ENCODE results near the gene CNNM3. TPM values are rescaled to one million over a fixed set of nuclear protein-coding genes. Genes with fewer than 3 reads are reported as not detected.
A peak's percentile ranks its signal among the peaks of the same experiment; 100 is the strongest.

The CNNM3 gene
- polyA plus RNA-seq, 6 donors from 2014 or later = 4.3 to 16.3 (median 6.1) TPM

- Mint-ChIP-seq H3K36me3 (no peaks in the 10 kb centered on the region), H3K27ac (peak overlapping the region in 1 of 6 donors; percentile 23), H3K4me1 (peaks cover 11 to 31% (median 29%) of the 10 kb centered on the region in 3 donors)
Observed at GRCh38 chr2:96868555-96869280, 52.6 kb downstream of the CNNM3 start.

GRCh38 chr2:96869281-96869821 is 53.3 kb downstream of the CNNM3 start:
- Mint-ChIP-seq H3K36me3 (no peaks in the 10 kb centered on the region), H3K4me1 (peaks cover 14 to 37% (median 33%) of the 10 kb centered on the region in 3 donors), H3K27me3 (peaks cover 22 to 51% (median 35%) of the 10 kb centered on the region in 3 donors), H3K27ac (no peak overlapping the region), H3K4me3 (peak overlapping the region in 3 of 8 donors; percentile 15 to 81 (median 81)), H3K9me3 (no peaks in the 10 kb centered on the region)
- ATAC-seq (ENCODE audit: low read depth in 2 of 2) = no peak
- no peak for DNase-seq

More at GRCh38 chr2:96868555-96869280, 52.6 kb downstream of the CNNM3 start:
- no peak for DNase-seq
- Mint-ChIP-seq H3K4me3 (peak overlapping the region in 7 of 8 donors; percentile 77 to 88 (median 81)), H3K9me3 (no peaks in the 10 kb centered on the region), H3K27me3 (peaks cover 19 to 52% (median 35%) of the 10 kb centered on the region in 3 donors)
- ATAC-seq (ENCODE audit: low read depth in 2 of 2) = peak; percentile 29 to 42

DNA sequence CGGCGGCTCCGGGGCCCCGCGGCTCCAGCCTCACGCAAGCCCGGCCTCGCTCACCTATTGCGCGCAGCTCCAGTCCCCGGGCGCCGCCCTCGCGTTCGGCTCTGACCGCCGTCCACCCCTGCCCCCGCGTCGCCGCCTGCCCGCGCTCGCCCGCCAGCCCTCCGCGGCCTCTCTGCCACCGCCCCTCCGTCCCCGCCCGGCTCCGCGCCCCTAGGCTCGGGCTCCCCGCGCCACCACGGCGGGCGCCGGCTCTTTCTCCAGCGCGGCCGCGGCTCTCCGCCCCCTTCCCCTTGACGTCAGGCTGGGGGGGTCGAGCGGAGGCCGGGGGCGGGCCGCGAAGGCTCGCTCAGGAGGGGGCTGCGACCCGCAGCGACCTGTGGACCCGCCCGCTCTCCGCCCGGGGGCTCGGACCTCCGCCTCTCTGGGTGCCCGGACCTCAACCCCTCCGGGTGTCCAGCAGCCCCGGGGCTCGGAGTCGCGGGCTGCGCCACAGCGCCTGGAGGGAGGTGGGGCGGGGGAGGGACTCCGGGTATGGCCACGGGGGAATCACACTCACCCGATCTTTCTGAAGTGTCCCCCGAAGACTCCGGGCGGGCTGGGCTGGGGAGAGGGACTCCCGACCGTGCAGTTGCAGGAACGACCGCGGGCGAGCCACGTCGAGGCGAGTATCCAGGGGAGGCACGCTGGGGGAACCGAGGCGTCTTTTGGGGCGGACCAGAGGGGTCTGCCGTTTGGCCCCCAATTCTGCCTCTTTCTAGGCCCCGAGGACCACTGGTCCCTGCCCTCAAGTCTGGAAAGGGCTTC is 54.0 kb downstream of the CNNM3 start, which contains the start of gene SEMA4C:
Gene SEMA4C (minus strand): TSS at position 259 of the 804 bp plus-strand sequence. CDS start 2,194 bp downstream, outside the sequence.
- Mint-ChIP-seq H3K4me1 (peaks cover 21 to 43% (median 40%) of the 10 kb centered on the region in 3 donors), H3K27me3 (peaks cover 24 to 44% (median 35%) of the 10 kb centered on the region in 3 donors), H3K4me3 (peak within 1 kb of the TSS; percentile 78 to 90 (median 86)), H3K9me3 (no peaks in the 10 kb centered on the region), H3K27ac (peak within 1 kb of the TSS in 3 of 6 donors; percentile 18 to 78 (median 52)), H3K36me3 (no peaks in the 10 kb centered on the region)
- peak; percentile 47 for DNase-seq
- peak; percentile 22 to 27 for ATAC-seq (ENCODE audit: low read depth in 2 of 2)

DNA sequence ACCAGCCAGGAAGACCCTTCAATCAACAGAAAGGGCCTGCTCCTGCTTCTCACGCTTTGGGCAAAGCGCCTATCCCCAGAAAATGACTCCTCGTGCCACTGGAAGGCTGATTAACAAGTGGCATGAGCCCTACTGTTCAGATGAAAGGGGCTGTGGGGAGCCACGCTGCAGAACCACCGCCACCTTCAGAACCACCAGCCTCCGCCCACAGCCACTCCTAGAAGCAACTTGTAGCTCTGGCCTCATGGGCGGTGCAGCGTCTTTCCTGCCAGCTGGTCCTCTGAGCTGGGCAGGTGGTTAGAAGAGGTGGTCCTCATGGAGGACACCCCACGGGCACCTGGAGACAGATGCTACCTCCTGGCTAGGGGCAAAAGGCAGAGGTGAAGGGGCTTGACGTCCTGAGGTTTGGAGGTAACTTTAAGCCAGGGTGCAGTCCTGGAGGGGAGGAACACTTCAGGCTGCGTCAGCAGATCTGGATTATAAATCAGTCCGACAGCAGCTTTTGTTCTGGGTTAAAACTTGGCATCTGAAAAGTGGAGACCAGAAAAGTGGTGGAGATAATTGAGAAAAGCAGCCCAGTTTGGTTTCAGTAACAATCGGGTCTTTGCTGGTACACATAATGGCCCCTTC is 54.7 kb downstream of the CNNM3 start:
- Mint-ChIP-seq H3K9me3 (no peaks in the 10 kb centered on the region), H3K4me1 (peaks cover 24 to 51% (median 47%) of the 10 kb centered on the region in 3 donors), H3K4me3 (peak overlapping the region; percentile 77 to 90 (median 86)), H3K27me3 (peaks cover 24 to 44% (median 29%) of the 10 kb centered on the region in 3 donors), H3K27ac (peak overlapping the region in 3 of 6 donors; percentile 18 to 78 (median 52)), H3K36me3 (no peaks in the 10 kb centered on the region)
- no peak for DNase-seq
- ATAC-seq (ENCODE audit: low read depth in 2 of 2) = no peak

DNA sequence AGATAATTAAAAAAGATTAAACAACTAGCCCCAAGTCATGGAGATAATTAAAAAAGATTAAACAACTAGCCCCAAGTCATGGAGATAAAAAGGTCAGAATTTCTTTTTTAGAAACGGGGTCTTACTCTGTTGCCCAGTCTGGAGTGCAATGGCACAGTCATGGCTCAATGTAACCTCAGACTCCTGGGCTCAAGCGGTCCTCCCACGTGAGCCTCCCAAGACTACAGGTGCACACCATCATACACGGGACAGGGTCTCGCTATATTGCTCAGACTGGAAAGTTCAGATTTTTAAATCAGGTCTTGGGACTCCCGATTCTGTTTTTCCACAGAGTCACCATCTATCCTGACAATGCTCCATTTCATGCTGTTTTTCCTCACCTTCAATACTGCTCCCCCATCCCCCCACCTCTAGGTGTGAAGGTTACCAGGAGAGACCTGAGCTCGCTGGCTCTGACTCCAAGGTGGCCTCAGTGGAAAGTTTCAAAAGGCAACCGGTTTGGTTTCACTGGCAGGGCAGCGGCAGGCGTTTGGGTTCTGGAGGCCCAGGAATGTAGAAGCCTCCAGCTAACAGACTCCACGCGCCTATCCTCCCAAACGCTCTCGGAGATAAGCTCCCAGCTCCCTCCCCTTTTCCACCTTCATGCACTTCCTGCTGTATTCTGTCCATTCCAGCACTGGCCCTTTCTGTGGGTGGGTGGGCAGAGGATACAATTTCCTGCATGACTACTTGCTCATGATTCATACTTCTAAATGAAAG is 56.7 kb downstream of the CNNM3 start:
- ATAC-seq (ENCODE audit: low read depth in 2 of 2) (no peak), DNase-seq (no peak)
- Mint-ChIP-seq H3K4me1 (peaks cover 21 to 41% (median 33%) of the 10 kb centered on the region in 3 donors), H3K27ac (peak overlapping the region in 1 of 6 donors; percentile 66), H3K9me3 (no peaks in the 10 kb centered on the region), H3K4me3 (peak overlapping the region in 2 of 8 donors; percentile 6 to 61), H3K36me3 (no peaks in the 10 kb centered on the region), H3K27me3 (peaks cover 12 to 36% (median 21%) of the 10 kb centered on the region in 3 donors)

GRCh38 chr2:96873651-96874096 is 57.6 kb downstream of the CNNM3 start:
- DNase-seq (no peak), ATAC-seq (ENCODE audit: low read depth in 2 of 2) (no peak)
- Mint-ChIP-seq H3K4me1 (peaks cover 17 to 36% (median 27%) of the 10 kb centered on the region in 3 donors), H3K27me3 (peaks cover 8 to 39% (median 16%) of the 10 kb centered on the region in 3 donors), H3K27ac (peak overlapping the region in 4 of 6 donors; percentile 21 to 98 (median 82)), H3K4me3 (no peak overlapping the region), H3K9me3 (no peaks in the 10 kb centered on the region), H3K36me3 (no peaks in the 10 kb centered on the region)

- Mint-ChIP-seq H3K4me1 (peaks cover 17 to 36% (median 27%) of the 10 kb centered on the region in 3 donors), H3K4me3 (peak overlapping the region in 7 of 8 donors; percentile 4 to 74 (median 50)), H3K27ac (peak overlapping the region; percentile 39 to 98 (median 92)), H3K9me3 (no peaks in the 10 kb centered on the region), H3K36me3 (no peaks in the 10 kb centered on the region), H3K27me3 (peaks cover 8 to 43% (median 16%) of the 10 kb centered on the region in 3 donors)
- peak; percentile 51 for DNase-seq
- peak; percentile 75 to 77 for ATAC-seq (ENCODE audit: low read depth in 2 of 2)
Observed at GRCh38 chr2:96874198-96874831, 58.2 kb downstream of the CNNM3 start.

GRCh38 chr2:96875498-96876268 is 59.6 kb downstream of the CNNM3 start:
- Mint-ChIP-seq H3K27ac (peak overlapping the region in 5 of 6 donors; percentile 34 to 92 (median 85)), H3K36me3 (no peaks in the 10 kb centered on the region), H3K4me3 (peak overlapping the region in 1 of 8 donors; percentile 50), H3K27me3 (peaks cover 13 to 49% (median 13%) of the 10 kb centered on the region in 3 donors), H3K4me1 (peaks cover 14 to 31% (median 22%) of the 10 kb centered on the region in 3 donors), H3K9me3 (no peaks in the 10 kb centered on the region)
- ATAC-seq (ENCODE audit: low read depth in 2 of 2) (no peak), DNase-seq (no peak)

DNA sequence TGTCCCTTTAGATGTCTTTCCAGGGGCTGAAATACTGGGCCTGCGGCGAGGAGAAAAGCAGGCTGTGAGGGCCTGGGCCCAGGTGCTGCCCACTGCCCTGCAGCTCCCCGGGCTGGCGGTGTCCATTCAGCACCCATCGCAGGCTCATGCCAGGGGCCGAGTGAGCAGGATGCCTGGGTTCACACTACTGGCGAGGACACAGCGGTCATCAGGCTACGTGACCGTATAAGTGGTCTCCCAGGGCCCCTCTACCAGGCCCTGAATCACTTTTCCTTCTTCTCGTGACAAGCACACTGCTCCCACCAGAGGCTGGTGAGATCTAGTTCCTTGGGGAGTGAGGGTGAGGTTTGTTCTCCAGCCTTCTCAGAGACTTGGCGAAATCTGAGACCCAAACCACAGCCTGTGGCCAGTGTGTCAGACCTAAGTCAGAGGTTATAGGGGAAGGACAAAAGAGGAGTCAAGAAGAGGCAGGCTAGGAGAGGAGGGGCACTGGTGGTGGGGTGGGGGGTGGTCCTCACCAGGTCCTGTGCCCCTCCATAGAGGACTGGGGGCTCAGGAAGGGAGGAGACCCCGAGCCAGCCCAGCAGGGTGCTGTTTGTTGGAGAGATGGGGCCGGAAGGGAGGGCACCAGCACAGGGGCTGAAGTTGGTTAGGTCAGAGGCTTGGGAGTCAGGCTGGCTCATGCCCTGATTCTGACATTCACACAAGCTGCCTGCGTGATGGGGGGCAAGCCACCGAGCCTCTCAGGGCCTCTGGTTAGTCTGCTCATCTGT is 60.4 kb downstream of the CNNM3 start:
- Mint-ChIP-seq H3K36me3 (no peaks in the 10 kb centered on the region), H3K4me1 (peaks cover 13 to 27% (median 19%) of the 10 kb centered on the region in 3 donors), H3K9me3 (no peaks in the 10 kb centered on the region), H3K27me3 (peaks cover 5 to 50% (median 9%) of the 10 kb centered on the region in 3 donors), H3K27ac (peak overlapping the region in 1 of 6 donors; percentile 67), H3K4me3 (no peak overlapping the region)
- DNase-seq (no peak), ATAC-seq (ENCODE audit: low read depth in 2 of 2) (no peak)

DNA sequence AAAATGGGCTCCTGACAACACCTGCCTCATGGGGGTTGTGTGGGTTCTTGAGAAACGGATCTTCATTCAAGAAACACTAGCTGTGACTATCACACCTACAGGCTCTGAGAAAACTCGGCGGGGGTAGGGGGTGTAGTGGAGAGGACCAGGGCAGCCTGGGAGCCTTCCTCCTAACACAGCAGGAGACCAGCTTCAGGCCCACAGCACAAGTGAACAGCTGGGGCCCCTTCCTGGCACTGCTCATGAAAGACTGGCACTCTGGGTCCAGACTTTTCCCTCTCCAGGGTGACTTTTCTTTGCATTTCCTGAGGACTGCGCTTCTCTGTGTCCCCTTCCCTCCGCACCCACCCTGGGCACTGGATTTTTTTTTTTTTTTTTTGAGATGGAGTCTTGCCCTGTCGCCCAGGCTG is 61.0 kb downstream of the CNNM3 start:
- no peak overlapping the region for H3K4me3 Mint-ChIP-seq
- ATAC-seq (ENCODE audit: low read depth in 2 of 2) (no peak), DNase-seq (no peak)
- H3K27ac Mint-ChIP-seq = no peak overlapping the region
- H3K4me1 Mint-ChIP-seq = peaks cover 13 to 27% (median 19%) of the 10 kb centered on the region in 3 donors
- H3K9me3 Mint-ChIP-seq = no peaks in the 10 kb centered on the region
- no peaks in the 10 kb centered on the region for H3K36me3 Mint-ChIP-seq
- H3K27me3 Mint-ChIP-seq = peaks cover 5 to 50% (median 9%) of the 10 kb centered on the region in 3 donors

Data from naive B cell (primary cell).